ENCODE results near the gene GTF2E1.

- TF ChIP-seq POLR2A (IDR thresholded peaks at IDR 0.05; ENCODE audit: low read depth, low read length) (no peak; the same call in 1 of the 2 replicates), TAF1 (IDR thresholded peaks at IDR 0.05; ENCODE audit: borderline replicate concordance, low read depth, low read length) (no peak), POLR2AphosphoS5 (IDR thresholded peaks at IDR 0.05; ENCODE audit: low read depth, low read length) (no peak)
Observed at GRCh38 chr3:120742849-120743365, 363 bp downstream of the GTF2E1 start.

All from GM12892 (cell line).